COLO668 (cell line): ENCODE data around the gene TDRD9.

ENCODE experiments used
- DNase-seq: peaks from one replicate; lab custom pipeline; 2025; ENCODE audit not compliant: unreplicated experiment; lab: John Stamatoyannopoulos, UW

Gene TDRD9

GRCh38 chr14:104066719-104067295 is 138.6 kb downstream of the TDRD9 start:
- DNase-seq = no peak

- DNase-seq = no peak
Observed at GRCh38 chr14:104069541-104069940, 141.3 kb downstream of the TDRD9 start.

- no peak for DNase-seq
Observed at GRCh38 chr14:104072586-104072985, 144.3 kb downstream of the TDRD9 start.

- no peak for DNase-seq
Observed at GRCh38 chr14:104073764-104074163, 145.5 kb downstream of the TDRD9 start.

GRCh38 chr14:104075530-104076151 is 147.4 kb downstream of the TDRD9 start:
- no peak for DNase-seq

GRCh38 chr14:104076743-104077142 is 148.5 kb downstream of the TDRD9 start:
- no peak for DNase-seq

GRCh38 chr14:104078031-104078455 is 149.8 kb downstream of the TDRD9 start:
- peak; percentile 89 for DNase-seq

GRCh38 chr14:104080376-104081260 is 152.4 kb downstream of the TDRD9 start:
- DNase-seq = no peak

- peak; percentile 70 for DNase-seq
Observed at GRCh38 chr14:104081261-104081835, 153.1 kb downstream of the TDRD9 start.

GRCh38 chr14:104081951-104082464 is 153.8 kb downstream of the TDRD9 start:
- no peak for DNase-seq

GRCh38 chr14:104082807-104083206 is 154.6 kb downstream of the TDRD9 start:
- DNase-seq = no peak

GRCh38 chr14:104084251-104085002 is 156.2 kb downstream of the TDRD9 start:
- no peak for DNase-seq

- DNase-seq = no peak
Observed at GRCh38 chr14:104085032-104085888, 157.0 kb downstream of the TDRD9 start, which contains the start of gene ASPG. ASPG (plus strand) TSS chr14:104085700; CDS start chr14:104085771, 71 bp downstream.

GRCh38 chr14:104085889-104086201 is 157.6 kb downstream of the TDRD9 start:
- no peak for DNase-seq

- no peak for DNase-seq
Observed at GRCh38 chr14:104086210-104086660, 158.0 kb downstream of the TDRD9 start.

- DNase-seq = no peak
Observed at GRCh38 chr14:104086661-104087461, 158.6 kb downstream of the TDRD9 start.

GRCh38 chr14:104087505-104087904 is 159.2 kb downstream of the TDRD9 start:
- DNase-seq = no peak

- DNase-seq = peak; percentile 10
Observed at GRCh38 chr14:104087981-104088850, 160.0 kb downstream of the TDRD9 start.
